ENCODE data around the gene LRCH1.

LRCH1 gene

DNA sequence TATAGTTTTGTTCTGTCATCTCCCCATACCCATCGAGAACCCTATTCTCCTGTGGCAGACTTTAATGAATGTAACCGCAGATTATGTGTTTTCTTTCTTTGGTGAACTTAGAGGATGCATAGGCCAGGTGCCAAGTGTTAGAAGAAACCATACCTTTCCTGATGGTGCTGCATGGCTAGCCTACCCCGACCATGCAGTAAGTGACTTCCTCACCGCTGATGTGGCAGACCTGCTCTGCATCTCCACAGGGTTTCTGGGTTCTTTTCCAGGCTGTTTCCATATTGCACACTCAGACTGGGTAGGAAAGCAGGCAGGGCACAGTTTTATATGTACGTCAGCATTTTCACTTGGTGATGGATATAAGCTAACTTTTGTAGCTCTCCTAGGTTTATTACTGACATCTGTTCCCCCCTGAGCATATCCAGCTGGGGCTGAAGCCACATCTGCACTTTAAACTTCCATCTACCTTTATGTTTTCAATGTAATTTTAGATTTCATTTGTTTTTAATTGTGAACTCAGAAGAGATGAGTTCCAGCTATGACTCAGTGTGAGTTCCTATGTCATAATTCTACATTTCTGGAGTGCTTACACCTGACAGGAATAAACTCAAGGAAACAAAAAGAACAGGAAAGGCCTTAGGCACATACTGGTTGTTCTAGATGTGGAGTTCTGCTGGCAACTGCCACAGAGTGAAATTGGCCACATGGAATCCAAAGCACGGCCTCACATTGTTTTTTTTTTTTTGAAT lies 42.3 kb downstream of the LRCH1 start:
- no peak for DNase-seq

DNA sequence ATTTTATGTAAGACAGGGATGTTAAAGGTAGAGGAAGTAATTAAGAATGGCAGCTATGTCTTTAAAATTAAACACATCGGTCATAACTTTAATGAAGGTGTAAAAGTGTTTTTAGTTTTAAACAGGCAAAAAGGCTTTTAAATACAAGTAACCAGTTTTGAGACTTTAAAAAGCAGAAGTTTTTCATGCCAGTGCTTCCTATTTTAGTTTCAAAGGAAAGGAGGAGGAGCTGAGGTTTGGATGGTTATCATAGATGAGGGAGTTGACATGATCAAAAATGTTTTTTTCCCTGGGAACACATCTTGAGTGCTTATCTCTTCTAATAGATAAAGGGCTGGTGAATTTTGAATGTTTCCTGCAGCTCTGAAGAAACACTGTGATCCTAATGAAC lies 42.9 kb downstream of the LRCH1 start:
- DNase-seq: no peak

DNA sequence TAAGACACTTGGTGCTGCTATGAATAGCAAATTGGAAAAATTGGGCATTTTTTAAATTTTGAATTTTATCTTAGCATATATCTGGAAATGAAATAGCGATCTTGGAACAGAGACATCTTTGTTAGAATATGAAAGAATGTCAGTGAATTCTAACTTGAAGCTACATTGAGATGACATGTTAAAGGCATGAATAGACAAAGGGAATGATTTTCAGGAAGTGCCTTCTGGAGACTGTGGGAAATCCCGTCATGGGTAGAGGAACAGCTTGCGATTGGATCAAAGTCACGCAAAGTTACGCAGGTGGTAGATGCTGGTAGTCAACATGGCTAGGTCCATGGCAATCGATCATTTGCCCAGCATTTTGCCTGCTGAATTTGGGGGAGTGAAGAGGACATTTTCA lies 43.5 kb downstream of the LRCH1 start:
- no peak for DNase-seq

DNA sequence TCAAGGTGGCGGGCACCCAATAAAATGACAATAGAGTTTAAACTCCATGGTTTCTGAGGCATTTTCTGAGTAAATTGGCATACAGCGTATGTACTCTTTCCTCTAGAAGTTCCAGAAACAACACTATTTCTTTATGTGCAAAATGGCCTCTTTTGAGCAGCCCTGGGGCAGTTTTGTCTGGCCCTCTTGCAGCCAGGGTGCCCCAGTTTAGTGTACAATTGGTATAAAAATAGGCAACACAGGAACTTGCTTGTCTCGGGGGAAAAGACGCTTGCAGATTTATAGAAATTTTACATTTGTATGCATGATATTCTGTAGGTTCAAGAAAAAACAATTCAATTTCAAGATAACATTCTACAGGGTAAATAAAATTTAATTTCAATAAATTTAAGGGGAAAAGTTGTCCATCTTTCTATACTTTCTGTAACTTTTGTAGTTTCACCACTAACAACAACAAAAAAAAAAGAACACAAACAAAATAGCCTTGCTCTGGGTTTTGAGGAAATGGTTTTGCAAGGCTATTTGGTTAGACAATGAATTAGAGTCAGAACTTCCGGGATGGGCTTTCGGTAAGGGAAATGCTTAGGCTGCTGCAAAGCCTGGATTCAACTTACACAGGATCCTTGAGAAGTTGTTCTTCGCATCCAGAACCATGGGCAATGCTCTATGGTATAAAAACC lies 45.3 kb downstream of the LRCH1 start:
- DNase-seq: no peak

DNA sequence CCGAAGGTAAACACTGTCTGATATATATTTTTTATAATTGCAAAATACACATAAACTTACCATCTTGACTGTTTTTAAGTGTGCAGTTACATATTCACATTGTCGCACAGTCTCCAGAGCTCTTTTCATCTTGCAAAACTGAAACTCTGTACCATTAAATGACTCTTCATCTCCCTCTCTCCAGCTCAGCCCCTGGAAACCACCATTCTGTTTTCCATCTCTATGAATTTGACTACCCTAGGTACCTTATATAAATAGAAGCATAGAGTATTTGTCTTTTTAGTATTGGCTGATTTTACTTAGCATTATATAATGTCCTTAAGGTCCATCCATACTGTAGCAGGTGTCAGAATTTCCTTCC lies 45.8 kb downstream of the LRCH1 start:
- DNase-seq: no peak

DNA sequence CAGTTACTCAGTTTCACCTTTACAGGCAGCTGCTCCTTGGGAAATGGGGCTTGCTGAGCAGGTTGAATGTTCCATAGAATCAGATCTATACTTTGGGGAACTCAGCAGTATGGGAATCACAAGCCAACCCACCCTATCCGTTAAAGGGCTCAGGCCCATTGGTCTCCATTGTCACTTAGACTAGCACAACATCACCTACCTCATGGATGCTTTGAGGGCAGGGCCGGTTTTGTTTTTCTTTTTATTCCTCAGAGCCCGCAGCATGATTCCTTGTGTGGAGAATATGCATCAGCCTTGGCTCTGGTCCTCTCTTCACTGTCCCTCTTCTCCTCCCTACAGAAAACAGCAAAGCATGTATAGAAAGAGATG lies 48.0 kb downstream of the LRCH1 start:
- no peak for DNase-seq

DNA sequence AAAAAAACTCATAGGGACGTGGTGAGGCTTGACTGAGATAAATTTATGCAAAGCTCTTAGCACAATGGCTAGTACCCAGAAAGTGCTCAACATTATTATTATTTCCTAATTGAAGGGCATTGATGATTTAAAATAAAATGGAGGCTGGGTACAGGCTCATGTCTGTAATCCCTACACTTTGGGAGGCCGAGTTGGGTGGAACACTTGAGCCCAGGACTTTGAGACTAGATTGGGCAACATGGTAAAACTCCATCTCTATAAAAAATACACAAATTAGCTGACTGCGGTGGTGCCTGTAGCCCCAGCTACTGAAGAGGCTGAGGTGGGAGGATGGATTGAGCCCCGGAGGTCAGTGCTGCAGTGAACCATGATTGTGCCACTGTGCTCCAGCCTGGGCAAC lies 49.6 kb downstream of the LRCH1 start:
- DNase-seq: no peak

DNA sequence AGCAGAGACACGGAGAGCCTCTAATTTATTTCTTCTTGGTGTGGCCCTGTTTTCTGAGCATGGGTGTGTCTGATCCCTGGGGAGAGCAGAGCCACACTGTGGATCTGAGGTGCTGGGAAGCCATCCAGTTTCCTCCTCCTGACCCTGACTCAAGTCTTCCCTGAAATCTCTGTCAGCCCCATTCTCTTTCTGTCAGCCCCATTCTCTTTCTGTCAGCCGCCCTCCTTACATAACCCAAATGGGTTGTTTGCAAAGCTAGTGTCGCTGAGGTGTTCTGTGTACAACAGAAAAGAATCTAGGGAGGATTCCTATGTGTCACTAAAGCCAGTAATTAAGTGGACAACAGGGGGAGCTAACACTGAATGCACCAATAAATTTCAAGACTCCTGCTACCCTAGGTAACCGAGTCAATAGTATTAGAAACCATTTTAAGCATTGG lies 50.2 kb downstream of the LRCH1 start:
- no peak for DNase-seq

DNA sequence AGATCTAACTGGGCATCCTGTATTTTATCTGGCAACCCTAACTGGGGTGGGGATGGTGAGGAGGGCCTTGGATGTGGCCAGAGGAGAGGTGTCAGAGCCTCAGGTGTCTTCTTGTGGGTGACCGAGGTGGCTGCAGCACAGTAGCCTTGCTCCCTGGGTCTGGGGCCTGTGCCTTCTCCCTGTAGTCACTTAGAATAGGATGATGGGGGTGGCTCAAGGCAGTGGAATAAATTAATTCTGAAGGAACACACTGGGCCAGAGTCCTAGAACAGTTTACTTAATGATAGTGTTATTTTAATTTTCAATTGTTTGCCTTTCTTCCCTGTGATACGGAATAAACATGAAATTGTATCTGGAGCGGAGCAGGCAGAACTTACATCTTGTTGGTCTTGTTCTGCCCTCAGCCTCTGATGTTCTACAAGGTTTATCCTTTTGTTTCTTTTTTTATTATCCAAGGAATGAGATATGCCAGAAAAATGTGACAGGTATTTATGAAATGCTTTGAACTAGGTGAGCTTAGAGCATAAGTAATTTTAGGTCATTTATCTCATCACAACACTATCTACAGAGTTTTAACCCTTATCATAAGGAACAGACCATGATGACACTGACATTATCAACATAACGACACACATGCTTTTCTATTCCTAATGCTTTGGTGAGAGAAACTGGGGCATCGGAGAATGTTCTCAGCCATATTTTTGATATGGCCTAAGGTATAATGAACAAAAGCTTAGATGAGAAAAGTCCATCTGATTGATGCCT lies 51.4 kb downstream of the LRCH1 start:
- DNase-seq: no peak

DNA sequence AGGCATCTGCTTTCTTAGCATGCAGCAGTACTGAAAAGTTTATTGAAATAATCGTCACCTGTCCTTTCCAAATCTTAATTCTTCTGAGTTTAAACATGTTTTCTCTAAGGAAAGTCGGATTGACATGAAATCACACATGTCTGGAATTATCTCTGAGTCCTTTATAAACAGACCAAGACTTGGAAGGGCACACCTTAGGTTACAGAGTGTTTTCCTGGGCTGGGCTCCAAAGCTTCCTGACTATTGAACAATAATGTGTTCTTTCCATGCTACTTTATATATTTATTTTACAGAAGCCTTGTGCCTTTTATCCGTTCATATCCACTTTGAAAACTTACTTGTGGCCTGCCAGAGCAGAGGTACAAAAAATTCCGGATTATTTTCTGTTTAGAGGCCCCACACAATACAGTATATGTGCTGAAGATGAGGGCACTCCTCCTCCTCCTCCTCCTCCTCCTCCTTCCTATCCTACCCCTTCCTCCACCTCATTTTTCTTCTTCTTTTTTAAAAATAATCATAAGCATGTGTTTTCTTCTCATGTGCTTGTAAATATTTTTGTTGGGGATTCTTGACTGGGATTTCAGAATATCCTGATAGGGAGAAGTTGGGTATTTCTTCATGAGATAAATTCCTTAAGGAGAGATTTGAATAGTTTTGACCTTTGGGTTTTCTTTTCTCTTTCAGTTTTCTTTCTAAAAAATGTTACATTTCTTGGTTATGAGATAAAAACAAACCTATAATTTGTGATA lies 52.3 kb downstream of the LRCH1 start:
- no peak for DNase-seq

DNA sequence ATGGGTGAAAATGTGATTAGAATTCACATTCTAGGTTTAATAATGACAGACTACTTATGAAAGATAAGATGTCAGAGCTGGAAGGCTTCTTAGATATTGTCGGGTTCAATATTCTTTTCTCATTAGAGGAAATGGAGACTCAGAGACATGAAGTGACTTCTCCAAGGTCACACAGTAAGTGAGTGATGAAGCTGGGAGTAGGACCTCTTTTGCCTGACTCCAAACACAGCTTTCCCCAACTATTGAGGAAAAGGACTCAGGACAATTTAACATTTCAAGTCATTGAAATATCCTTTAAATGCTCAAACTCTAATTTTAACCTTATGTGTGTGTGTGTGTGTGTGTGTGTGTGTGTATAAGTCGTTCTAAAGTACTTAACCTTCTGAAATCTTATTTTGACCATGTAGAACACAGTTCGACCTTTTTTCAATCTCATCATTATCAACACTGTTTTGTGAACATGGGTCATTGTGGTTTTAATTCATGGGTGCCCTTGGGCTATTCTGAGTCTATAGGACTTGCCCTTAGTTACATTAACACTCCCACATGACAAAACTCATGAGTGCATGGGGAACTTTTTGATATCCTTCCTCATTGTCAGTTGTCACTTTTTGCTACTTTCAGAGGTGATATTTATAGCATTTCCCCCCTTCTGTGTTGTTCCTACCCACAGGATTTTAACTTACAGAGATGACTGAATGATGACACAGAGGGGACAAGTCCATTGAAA lies 53.0 kb downstream of the LRCH1 start:
- DNase-seq: no peak

DNA sequence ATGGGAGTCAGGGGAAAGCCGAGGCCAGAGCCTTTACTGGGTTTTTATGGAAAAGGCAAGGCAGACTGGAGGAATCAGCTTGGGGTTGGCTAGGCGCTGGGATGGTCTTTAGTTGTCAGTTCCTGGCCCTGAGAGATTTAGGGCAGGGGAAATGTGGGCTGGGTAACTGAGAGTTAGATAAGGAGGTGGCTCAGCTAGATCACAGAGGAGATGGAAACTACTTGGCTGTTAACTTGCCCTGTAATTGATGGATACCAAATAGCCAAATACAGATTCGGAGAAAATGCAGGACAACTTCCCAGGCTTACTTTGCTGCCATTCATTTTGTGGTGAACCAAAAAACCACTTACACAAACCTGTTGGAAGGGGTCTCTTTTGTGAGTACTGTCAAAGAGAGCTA lies 54.0 kb downstream of the LRCH1 start:
- no peak for DNase-seq

DNA sequence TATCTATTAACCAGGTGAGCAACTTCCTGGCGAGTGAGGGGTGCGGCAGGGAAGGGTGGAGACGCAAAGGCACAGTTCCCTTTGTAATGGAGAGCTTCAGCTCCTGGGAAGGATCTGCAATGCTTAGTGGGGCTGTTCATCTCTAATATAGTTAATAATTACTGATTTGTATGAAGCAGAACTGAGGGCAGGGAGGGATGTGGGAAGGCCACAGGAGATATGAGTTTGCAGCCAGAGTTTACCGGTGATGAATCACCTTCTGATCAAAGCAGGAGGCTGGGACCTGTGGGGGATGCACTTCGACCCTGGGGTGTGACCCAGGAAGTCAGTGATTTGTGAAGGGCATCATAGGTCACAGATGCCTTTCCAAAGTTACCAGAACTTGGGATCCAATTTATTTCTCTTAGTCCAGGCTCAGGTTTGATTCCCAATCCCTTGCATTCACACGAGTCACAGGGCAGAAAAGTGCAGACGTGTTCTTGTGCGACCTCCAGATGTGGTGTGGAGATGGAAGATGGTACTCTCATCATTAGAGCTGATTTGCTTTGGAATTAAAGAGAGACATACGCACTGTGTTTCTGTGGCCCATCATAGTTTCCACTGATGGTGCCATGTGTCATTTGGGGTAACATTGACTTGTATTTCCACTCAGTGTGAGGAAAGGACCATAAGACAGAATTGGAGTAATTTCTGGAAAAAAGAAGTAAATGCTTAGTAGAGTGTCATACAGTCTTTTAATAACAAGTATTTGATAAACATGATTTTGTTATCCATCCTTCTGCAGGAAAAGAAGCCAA lies 55.0 kb downstream of the LRCH1 start:
- DNase-seq: no peak

DNA sequence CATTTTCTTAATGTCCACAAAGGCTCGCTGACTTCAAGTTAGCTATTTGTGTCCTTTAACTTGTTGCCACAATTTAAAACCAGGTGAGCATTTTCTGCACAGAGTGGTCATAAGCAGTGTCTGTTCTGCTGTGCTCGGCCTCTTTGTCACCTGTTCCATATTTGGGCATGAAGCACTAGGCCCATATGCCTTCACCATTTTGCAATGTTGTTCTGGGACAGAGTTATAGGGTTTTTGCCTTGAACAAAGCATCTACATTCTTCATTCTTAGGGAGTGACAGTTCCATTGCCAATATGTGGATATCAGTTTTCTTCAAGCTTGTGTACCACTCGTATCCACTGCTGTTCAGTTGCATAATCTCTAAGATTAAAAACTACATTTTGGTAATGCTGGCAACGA lies 56.1 kb downstream of the LRCH1 start:
- DNase-seq: no peak

DNA sequence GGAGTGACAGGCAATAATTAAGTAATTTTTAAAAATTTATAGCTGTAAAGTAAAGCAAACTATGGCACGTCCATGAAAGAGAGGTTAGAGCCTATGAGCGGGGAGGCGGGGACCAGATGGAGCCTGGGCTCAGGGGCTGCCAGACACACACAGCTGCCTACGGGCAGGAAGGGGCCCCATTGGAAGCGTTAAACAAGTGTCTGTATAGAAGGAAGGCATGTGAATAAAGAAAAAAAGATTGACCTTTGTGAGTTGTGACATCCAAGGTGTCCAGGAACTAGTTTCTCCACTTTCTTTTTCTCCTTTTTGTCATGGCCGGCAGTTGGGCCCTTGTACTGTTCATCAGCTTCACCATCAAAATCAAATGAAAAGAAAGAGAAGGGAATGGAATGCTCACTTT lies 56.8 kb downstream of the LRCH1 start:
- DNase-seq: no peak

DNA sequence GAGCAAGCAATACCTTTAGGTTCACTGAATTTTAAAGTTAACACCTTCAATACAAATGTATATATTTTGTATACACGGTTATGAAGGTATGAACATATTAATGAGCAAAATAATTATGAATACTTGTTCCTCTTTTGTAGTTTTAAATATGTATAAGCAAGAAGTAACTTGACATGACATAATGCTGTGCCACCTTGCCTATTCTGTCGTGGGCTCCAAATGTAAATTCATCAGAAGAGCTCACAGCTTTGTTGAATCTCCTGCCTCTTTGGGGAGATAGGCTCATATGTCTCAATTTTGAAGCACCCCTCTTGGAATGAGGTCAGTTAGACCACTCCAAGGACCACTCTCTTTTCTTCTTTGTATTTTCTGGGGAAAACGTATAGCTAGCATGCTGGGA lies 59.3 kb downstream of the LRCH1 start:
- DNase-seq: no peak

DNA sequence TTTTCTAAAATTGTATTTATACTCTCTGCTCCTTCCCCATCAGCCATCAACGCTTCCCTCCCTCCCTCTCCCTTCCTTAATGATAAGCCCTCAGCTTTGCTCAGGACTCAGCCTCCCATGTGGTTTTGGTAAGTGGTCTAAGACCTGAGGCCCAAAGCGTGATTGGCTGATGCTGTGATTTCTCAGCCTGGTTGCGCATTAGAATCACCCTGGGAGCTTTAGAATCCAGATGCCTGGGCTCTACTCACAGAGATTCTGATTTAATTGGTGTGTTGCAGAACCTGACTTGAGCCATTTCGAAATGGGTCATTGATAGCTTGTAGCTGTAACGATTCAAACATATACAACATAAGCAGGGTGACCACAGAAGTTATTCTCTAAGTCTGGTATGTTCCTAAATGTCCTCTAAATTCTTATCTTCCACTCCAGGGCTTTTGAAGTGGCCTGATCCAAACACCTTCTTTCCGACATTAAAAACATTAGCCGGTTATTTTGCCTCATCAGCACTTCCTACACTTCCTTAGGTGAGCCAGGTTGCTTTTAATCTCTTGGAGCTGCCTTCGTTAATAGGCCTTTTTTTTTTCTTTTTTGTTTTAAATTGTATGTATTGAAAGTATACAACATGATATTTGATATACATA lies 60.6 kb downstream of the LRCH1 start:
- DNase-seq: no peak

DNA sequence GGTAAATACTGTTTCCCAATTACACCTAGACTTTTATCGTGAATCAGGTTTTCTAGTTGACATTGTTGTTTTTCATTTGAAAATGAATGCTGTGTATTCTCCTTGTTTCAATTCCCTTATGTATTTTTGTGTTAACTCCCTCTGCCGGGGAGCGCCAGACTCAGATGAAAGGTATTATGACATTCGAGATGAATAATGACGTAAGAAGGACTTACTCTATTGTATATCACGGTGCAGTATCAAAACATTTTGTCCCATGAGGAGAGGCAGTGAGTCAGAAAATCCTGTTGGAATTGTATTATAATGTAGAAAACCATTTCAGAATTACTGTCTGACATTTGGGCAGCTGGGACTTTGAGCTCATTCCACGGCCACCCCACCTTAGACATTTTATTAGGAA lies 61.6 kb downstream of the LRCH1 start:
- DNase-seq: no peak

DNA sequence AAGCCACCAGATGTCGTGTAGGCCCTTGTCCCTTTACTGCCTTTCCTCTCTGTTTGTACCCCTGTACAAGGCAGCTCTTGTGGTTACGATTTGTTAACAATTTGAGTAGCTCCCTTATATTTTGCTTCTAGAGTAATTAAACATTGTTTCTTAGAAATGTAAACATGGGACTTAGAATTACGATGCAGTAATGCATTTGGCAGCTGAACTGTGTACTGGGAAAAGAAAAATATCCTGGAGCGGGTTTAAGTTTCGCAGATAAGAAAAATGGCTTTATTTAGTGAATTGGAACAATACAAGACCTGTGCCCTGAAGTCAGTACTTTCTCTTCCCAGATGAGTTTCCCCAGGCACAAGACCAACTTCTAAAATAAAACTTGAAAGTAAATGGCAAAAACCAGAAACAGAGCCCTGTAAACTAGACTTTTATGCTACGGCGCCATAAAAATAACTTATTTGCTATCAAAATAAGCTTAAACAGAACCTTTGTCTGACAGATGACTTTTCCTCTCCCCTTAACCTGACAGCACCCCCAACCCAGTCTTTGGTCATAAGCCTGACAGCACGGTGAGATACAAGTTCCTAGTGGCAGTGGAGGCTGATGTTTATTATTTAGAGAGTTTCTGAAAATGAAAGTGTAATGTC lies 63.0 kb downstream of the LRCH1 start:
- DNase-seq: no peak

DNA sequence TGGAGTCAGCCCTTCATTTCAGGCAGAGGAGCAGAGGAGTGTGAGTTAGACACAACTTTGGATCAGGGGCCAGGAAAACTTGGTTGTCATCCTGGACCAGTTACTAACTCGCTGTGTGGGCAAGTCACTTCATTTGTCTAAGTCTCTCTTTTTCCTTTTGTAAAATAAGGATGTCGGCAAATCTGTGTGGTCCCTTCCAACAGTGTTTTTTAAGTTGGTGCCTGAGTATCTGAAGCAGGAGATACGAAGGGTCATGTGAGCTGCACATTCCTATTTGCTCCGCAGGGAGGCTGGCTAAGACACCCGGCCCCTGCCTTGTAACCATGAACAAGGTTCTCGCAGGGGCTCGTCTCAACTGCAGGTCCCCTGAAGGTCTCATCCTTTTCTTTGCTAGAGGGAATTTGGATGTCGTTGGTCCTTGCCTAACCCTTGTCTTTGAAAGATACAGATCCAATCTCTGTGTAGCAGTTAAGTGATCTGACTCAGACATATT lies 64.3 kb downstream of the LRCH1 start:
- no peak for DNase-seq

DNA sequence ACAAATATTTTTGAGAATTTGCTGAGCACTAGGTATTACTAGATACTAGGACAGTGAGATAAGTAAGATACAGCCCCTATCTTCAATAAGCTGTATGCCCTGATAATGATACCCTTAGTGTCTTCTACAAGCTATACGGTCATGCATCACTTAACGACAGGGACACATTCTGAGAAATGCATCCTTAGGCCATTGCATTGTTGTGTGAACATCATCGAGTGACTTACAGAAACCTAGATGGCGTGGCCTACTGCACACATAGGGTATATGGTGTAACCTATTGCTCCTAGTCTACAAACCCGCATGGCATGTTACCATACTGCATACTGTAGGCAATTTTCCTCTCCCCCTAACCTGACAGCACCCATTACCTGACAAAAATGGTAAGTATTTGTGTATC lies 64.9 kb downstream of the LRCH1 start:
- no peak for DNase-seq

Data from stimulated activated naive CD4-positive, alpha-beta T cell treated with Interleukin-2 at 50 U/mL for 16 hours (primary cell).